OCI-M2 (cell line): ENCODE data around the gene ANKFY1.

ENCODE experiments used
- DNase-seq: peaks from one replicate; lab custom pipeline; 2025; ENCODE audit not compliant: unreplicated experiment; lab: John Stamatoyannopoulos, UW

ANKFY1 gene

GRCh38 chr17:4127555-4127954 is 136.2 kb downstream of the ANKFY1 start:
- no peak for DNase-seq

- no peak for DNase-seq
These were observed 138.2 kb downstream of the ANKFY1 start for GRCh38 chr17:4125552-4125951.

GRCh38 chr17:4124999-4125398 is 138.8 kb downstream of the ANKFY1 start:
- no peak for DNase-seq

- no peak for DNase-seq
These were observed 143.4 kb downstream of the ANKFY1 start for GRCh38 chr17:4120332-4120731.

GRCh38 chr17:4119299-4119698 is 144.5 kb downstream of the ANKFY1 start:
- no peak for DNase-seq

GRCh38 chr17:4118015-4118743 is 145.6 kb downstream of the ANKFY1 start:
- no peak for DNase-seq

- no peak for DNase-seq
These were observed 147.3 kb downstream of the ANKFY1 start for GRCh38 chr17:4116516-4116915.
